GM21390 (cell line): ENCODE data around the gene SCRN2.

ENCODE experiments used
- ATAC-seq: cut with Tn5 transposase; IDR thresholded peaks from one replicate; pipeline ENCODE4 v1.9.1; 2021; ENCODE audit not compliant: unreplicated experiment

SCRN2 gene

GRCh38 chr17:47807421-47807820, 33.7 kb downstream of the SCRN2 start:
- no peak for ATAC-seq

DNA sequence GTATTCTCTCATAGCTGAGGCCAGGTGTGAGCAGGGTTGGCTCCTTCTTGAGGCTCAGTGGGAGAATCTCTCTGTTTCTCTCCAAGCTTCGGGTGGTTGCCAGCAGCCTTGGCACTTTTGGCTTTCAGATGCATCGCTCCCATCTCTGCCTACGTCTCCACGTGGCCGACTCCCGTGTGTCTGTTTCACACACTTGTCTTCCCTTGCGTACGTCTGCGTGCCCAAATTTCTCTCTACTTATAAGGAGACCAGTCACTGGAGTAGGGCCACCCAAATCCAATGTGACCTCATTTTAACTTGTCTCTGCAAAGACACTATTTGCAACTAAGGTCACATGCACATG, 34.2 kb downstream of the SCRN2 start:
- ATAC-seq: no peak

GRCh38 chr17:47806026-47806912, 34.8 kb downstream of the SCRN2 start:
- ATAC-seq: no peak

DNA sequence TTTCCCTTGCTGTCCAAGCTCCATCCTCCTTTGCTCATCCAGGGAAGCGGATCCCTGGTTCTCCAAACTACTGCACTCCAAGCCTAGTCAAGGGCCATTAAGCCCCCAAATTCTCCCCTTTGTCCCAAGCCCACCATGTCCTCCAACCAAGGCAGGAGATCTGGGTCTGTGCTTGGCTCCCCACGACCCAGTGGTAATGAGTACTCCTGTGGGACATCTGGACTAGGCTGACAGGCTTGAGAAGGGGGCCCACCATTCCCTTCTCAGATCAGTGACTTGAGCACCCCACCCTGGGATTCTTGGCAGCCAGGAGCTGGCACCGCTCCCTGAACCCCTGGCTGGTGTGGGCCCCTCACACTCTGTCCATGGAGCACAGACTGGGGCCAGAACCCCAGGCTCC, 36.6 kb downstream of the SCRN2 start:
- no peak for ATAC-seq

GRCh38 chr17:47803751-47804150, 37.3 kb downstream of the SCRN2 start:
- no peak for ATAC-seq

GRCh38 chr17:47803201-47803600, 37.9 kb downstream of the SCRN2 start:
- no peak for ATAC-seq

GRCh38 chr17:47802341-47803022, 38.6 kb downstream of the SCRN2 start:
- ATAC-seq: no peak

GRCh38 chr17:47801906-47802305, 39.2 kb downstream of the SCRN2 start:
- ATAC-seq: no peak

GRCh38 chr17:47801176-47801765, 39.8 kb downstream of the SCRN2 start:
- no peak for ATAC-seq

DNA sequence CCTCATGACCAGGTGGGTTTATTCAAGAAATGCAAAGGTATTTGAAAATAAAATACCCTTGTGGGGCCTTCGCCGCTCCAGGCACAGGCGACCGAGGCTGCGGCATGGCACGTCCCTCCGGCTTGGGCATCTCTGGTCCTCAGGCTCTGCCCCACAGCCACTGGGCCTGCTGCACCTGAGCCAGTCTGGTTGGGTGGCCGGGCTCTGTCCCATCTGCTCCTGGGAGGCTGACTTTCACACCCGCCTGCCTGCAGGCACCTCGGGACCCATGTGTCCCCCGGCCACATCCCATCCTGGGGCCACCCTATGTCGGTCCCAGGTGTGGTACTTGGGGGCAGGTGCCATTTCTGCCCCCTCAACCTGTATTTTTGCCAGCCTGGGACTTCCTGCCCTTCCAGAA, 40.4 kb downstream of the SCRN2 start:
- no peak for ATAC-seq

GRCh38 chr17:47797797-47798196, 43.3 kb downstream of the SCRN2 start:
- no peak for ATAC-seq

- no peak for ATAC-seq
Observed at GRCh38 chr17:47792979-47793378, 48.1 kb downstream of the SCRN2 start.

DNA sequence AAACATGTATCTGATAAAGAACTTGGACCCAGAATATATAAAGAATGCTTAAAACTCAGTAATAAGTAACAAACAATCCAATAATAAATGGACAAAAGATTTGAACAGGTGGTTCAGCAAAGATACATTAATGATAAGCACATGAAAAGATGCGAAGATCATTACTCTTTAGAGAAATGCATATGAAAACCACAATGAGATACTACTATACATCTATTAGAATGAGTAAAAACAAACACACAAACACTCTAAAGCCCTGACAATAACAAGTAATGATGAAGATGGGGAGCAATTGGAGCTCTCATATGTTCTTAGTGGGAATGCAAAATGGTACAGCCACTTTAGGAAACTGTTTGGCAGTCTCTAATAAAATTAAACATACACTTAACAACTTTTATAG, 48.6 kb downstream of the SCRN2 start:
- no peak for ATAC-seq

- ATAC-seq: no peak
Observed at GRCh38 chr17:47791025-47791424, 50.0 kb downstream of the SCRN2 start.

GRCh38 chr17:47789611-47790561, 51.2 kb downstream of the SCRN2 start:
- no peak for ATAC-seq
